B cell (primary cell): ENCODE data around the gene B3GAT3. TPM values are rescaled to one million over a fixed set of nuclear protein-coding genes. Genes with fewer than 3 reads are reported as not detected.
"Not testable (repeated sequence)": the region's sequence is repeated elsewhere in the genome, so short reads cannot be mapped to it uniquely, and the experiment has no call there.

Experiments used
- ATAC-seq: fragments of 200-7000 bp; cut with Tn5 transposase; one replicate; pipeline ENCODE4 v1.10.0; 2021; ENCODE audit warnings: low read depth, mild to moderate bottlenecking, moderate number of reproducible peaks, moderate library complexity
- CTCF ChIA-PET: fragments of 350-600 bp; sonication (Branson Sonifier 250); formaldehyde crosslinking; loops from one replicate; lab custom pipeline; 2021; ENCODE audit warnings: antibody characterized with exemption, inconsistent platforms; lab: Charles Lee
- POLR2A ChIA-PET: fragments of 350-600 bp; sonication (Branson Sonifier 250); formaldehyde crosslinking; loops from one replicate; lab custom pipeline; 2021; ENCODE audit warnings: antibody characterized with exemption; lab: Charles Lee
- DNase-seq: peaks from one replicate; pipeline ENCODE4 v3.0.0; 2013
- H2AFZ ChIP-seq: 2 replicates; pipeline ENCODE4 v1.6.1; 2012; ENCODE audit warnings: mild to moderate bottlenecking, low read depth, low read length; ENCODE audit not compliant: insufficient read depth, poor library complexity, severe bottlenecking
- H3K27ac ChIP-seq, 2 donors: 1 replicate in 1 of 2; 2 replicates in 1 of 2; pipeline ENCODE4 v1.5.1; 2012 to 2013; ENCODE audit warnings: low read length in 2 of 2, mild to moderate bottlenecking in 2 of 2, moderate library complexity in 1 of 2
- H3K27me3 ChIP-seq, 4 experiments: fragments of 200-600 bp in 1 of 4; sonication (generic) in 1 of 4; replicated peaks in 1 of 4; 1 replicate in 2 of 4; 2 replicates in 2 of 4; pipeline versions ENCODE4 v1.6.1 to v1.7.0; 2013 to 2016; ENCODE audit warnings: low read length in 3 of 4, mild to moderate bottlenecking in 2 of 4, mixed read lengths in 1 of 4, moderate library complexity in 1 of 4; ENCODE audit not compliant: insufficient read depth in 4 of 4, control insufficient read depth in 3 of 4; ENCODE audit errors: control extremely low read depth in 1 of 4
- H3K36me3 ChIP-seq, 2 experiments: replicated peaks in 1 of 2; 1 replicate in 1 of 2; 2 replicates in 1 of 2; pipeline versions ENCODE4 v1.6.1 to v1.7.1; 2013; ENCODE audit warnings: low read length in 1 of 2; ENCODE audit not compliant: insufficient read depth in 2 of 2, control insufficient read depth in 1 of 2; ENCODE audit errors: control extremely low read depth in 1 of 2, extremely low read depth in 1 of 2
- H3K4me1 ChIP-seq, 2 donors: fragments of 200-600 bp in 1 of 2; sonication (generic) in 1 of 2; 1 replicate in 1 of 2; 2 replicates in 1 of 2; pipeline versions ENCODE4 v1.5.1 to v1.6.1; 2013 to 2017; ENCODE audit warnings: low read length in 2 of 2; ENCODE audit not compliant: control insufficient read depth in 2 of 2, insufficient read depth in 2 of 2
- H3K4me2 ChIP-seq: replicated peaks from 2 replicates; pipeline ENCODE3; 2012; ENCODE audit warnings: mild to moderate bottlenecking, low read depth, low read length; ENCODE audit not compliant: poor library complexity, severe bottlenecking
- H3K4me3 ChIP-seq, 5 experiments: fragments of 200-600 bp in 1 of 5; sonication (generic) in 1 of 5; 1 replicate in 3 of 5; 2 replicates in 2 of 5; pipeline versions ENCODE4 v1.5.1 to v1.7.0; 2011 to 2016; ENCODE audit warnings: low read length in 4 of 5, mild to moderate bottlenecking in 4 of 5, low read depth in 2 of 5, control low read depth in 1 of 5, moderate library complexity in 1 of 5; ENCODE audit not compliant: insufficient read depth in 1 of 5; ENCODE audit errors: control extremely low read depth in 1 of 5, extremely low read depth in 1 of 5
- H3K79me2 ChIP-seq: fragments of 200-600 bp; sonication (generic); one replicate; pipeline ENCODE4 v1.6.0; 2016; ENCODE audit warnings: low read length; ENCODE audit not compliant: control insufficient read depth, insufficient read depth
- H3K9ac ChIP-seq: fragments of 200-600 bp; sonication (generic); 2 replicates; pipeline ENCODE4 v1.6.1; 2017; ENCODE audit warnings: mild to moderate bottlenecking, low read length, moderate library complexity
- H3K9me3 ChIP-seq, 3 donors: one replicate each; pipeline versions ENCODE4 v1.6.1 to v1.7.1; 2013; ENCODE audit warnings: low read length in 2 of 3; ENCODE audit not compliant: control insufficient read depth in 2 of 3, insufficient read depth in 1 of 3; ENCODE audit errors: control extremely low read depth in 1 of 3
- H4K20me1 ChIP-seq: 2 replicates; pipeline ENCODE4 v1.6.0; 2012; ENCODE audit warnings: mild to moderate bottlenecking, low read length; ENCODE audit not compliant: insufficient read depth, control insufficient read depth, poor library complexity, severe bottlenecking
- H3K27ac Mint-ChIP-seq: one replicate; pipeline ENCODE4 v1.8.0; 2021; ENCODE audit warnings: mixed read lengths
- H3K27me3 Mint-ChIP-seq: one replicate; pipeline ENCODE4 v1.8.0; 2021; ENCODE audit warnings: mixed read lengths
- H3K4me1 Mint-ChIP-seq: one replicate; pipeline ENCODE4 v1.8.0; 2021; ENCODE audit warnings: mixed read lengths
- H3K4me3 Mint-ChIP-seq: one replicate; pipeline ENCODE4 v1.8.0; 2021; ENCODE audit warnings: mixed read lengths
- H3K9me3 Mint-ChIP-seq: one replicate; pipeline ENCODE4 v1.8.0; 2022; ENCODE audit warnings: mixed read lengths; ENCODE audit not compliant: insufficient read depth
- EZH2 ChIP-seq: IDR thresholded peaks from 2 replicates; pipeline ENCODE4 v1.6.1; 2012; ENCODE audit warnings: borderline replicate concordance, low read depth, mild to moderate bottlenecking, moderate library complexity, low read length; ENCODE audit not compliant: insufficient read depth, poor library complexity, severe bottlenecking
- WGBS: methylation state at CpG from one replicate; pipeline ENCODE4 v1.1.5; 2013; ENCODE audit warnings: missing lambda C conversion rate; ENCODE audit not compliant: insufficient coverage; 5-methylcytosine and 5-hydroxymethylcytosine counted together
- intact Hi-C: fragments of 100-400 bp; cut with micrococcal nuclease; formaldehyde crosslinking; loops from one replicate; pipeline ENCODE4 v1.10.0; 2022
- polyA plus RNA-seq: library from polyadenylated mRNA; depleted of rRNA; stranded (reverse); fragments of >200 nt; gene quantifications from 2 replicates; pipeline ENCODE4 v1.2.3, GENCODE V29; 2012
- total RNA-seq, 2 donors: library from RNA; stranded (reverse); fragments of 120-200 nt in 1 of 2; gene quantifications; 1 replicate in 1 of 2; 2 replicates in 1 of 2; pipeline versions ENCODE4 v1.2.3 to v1.2.4, GENCODE V29; 2013 to 2022
- TF ChIP-seq, protein P1 (sequence below): fragments of 200-600 bp; IDR thresholded peaks from one replicate; pipeline ENCODE4 v1.8.0; 2022; ENCODE audit warnings: antibody characterized with exemption, mild to moderate bottlenecking

Gene B3GAT3
- total and polyA plus RNA-seq, 2 donors (not counting 1 experiment from before 2014, with no cell fraction given): 66.6 to 89.3 TPM

- POLR2A ChIA-PET: interaction anchor here (0.7 to 0.8 kb wide), 2 partner anchors 15 to 25 kb away, joined by 3 to 5 read pairs; partner anchors contain the start of gene EEF1G
- no peak overlapping the region for H2AFZ ChIP-seq
- peaks cover 63% of the 10 kb centered on the region for H3K79me2 ChIP-seq
- H3K4me3 ChIP-seq: no peak overlapping the region
- intact Hi-C loops: no loop called here
- H3K9ac ChIP-seq: no peak overlapping the region
- H3K27ac ChIP-seq: no peak overlapping the region
- Mint-ChIP-seq H3K27ac (no peak overlapping the region), H3K4me1 (peaks cover 43% of the 10 kb centered on the region), H3K27me3 (no peaks in the 10 kb centered on the region), H3K4me3 (no peak overlapping the region), H3K9me3 (no peaks in the 10 kb centered on the region)
- peaks cover 0 to 33% of the 10 kb centered on the region in 2 experiments for H3K36me3 ChIP-seq
- peaks cover 23 to 34% of the 10 kb centered on the region in 2 donors for H3K4me1 ChIP-seq
- 97% methylated on average over 10 of the region's 18 CpGs for WGBS
- CTCF ChIA-PET: interaction anchor here (0.6 to 1.6 kb wide), 3 partner anchors 42 to 159 kb away, joined by 3 read pairs; partner anchors contain the start of gene AHNAK
- H4K20me1 ChIP-seq: peaks cover 8% of the 10 kb centered on the region
- no peak for TF ChIP-seq EZH2
- TF ChIP-seq, protein P1, sequence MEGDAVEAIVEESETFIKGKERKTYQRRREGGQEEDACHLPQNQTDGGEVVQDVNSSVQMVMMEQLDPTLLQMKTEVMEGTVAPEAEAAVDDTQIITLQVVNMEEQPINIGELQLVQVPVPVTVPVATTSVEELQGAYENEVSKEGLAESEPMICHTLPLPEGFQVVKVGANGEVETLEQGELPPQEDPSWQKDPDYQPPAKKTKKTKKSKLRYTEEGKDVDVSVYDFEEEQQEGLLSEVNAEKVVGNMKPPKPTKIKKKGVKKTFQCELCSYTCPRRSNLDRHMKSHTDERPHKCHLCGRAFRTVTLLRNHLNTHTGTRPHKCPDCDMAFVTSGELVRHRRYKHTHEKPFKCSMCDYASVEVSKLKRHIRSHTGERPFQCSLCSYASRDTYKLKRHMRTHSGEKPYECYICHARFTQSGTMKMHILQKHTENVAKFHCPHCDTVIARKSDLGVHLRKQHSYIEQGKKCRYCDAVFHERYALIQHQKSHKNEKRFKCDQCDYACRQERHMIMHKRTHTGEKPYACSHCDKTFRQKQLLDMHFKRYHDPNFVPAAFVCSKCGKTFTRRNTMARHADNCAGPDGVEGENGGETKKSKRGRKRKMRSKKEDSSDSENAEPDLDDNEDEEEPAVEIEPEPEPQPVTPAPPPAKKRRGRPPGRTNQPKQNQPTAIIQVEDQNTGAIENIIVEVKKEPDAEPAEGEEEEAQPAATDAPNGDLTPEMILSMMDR: no peak
- ATAC-seq (no peak), DNase-seq (no peak)
- no peaks in the 10 kb centered on the region for H3K9me3 ChIP-seq
- H3K4me2 ChIP-seq: no peak overlapping the region
- no peaks in the 10 kb centered on the region for H3K27me3 ChIP-seq
Measured at GRCh38 chr11:62588966-62589637, 32.7 kb downstream of the B3GAT3 start.

- ATAC-seq, intact Hi-C loops, H3K27ac ChIP-seq, H3K4me3 Mint-ChIP-seq, H3K4me3 ChIP-seq, H4K20me1 ChIP-seq, H3K4me2 ChIP-seq, H3K9me3 ChIP-seq, H3K27me3 Mint-ChIP-seq, H3K9me3 Mint-ChIP-seq, H3K27me3 ChIP-seq, H3K9ac ChIP-seq, H3K4me1 ChIP-seq, H2AFZ ChIP-seq, H3K27ac Mint-ChIP-seq, DNase-seq: not testable (repeated sequence)
- 100% methylated on average over 7 of the region's 7 CpGs for WGBS
- H3K4me1 Mint-ChIP-seq: peaks cover 11% of the 10 kb centered on the region
- POLR2A ChIA-PET: interaction anchor here (0.6 to 1.8 kb wide), 4 partner anchors 11 to 90 kb away, joined by 3 to 4 read pairs (median 3); partner anchors contain the start of gene MTA2
- Histone ChIP-seq H3K79me2 (peaks cover 76% of the 10 kb centered on the region), H3K36me3 (peaks cover 1 to 46% of the 10 kb centered on the region in 2 experiments)
- CTCF ChIA-PET: interaction anchor here (0.5 to 0.8 kb wide), 2 partner anchors 201 to 228 kb away, joined by 3 read pairs; no protein-coding TSS in a partner anchor
Measured at GRCh38 chr11:62585356-62585755, 36.4 kb downstream of the B3GAT3 start.

- H3K27me3 Mint-ChIP-seq, H3K4me3 ChIP-seq, H2AFZ ChIP-seq, H3K9ac ChIP-seq, intact Hi-C loops, H3K4me3 Mint-ChIP-seq, CTCF ChIA-PET, H3K9me3 ChIP-seq, H4K20me1 ChIP-seq, DNase-seq, H3K4me2 ChIP-seq, H3K4me1 ChIP-seq, H3K27me3 ChIP-seq, H3K27ac Mint-ChIP-seq, ATAC-seq, H3K27ac ChIP-seq, H3K9me3 Mint-ChIP-seq, H3K4me1 Mint-ChIP-seq: not testable (repeated sequence)
- Histone ChIP-seq H3K36me3 (peaks cover 1 to 49% of the 10 kb centered on the region in 2 experiments), H3K79me2 (peaks cover 41% of the 10 kb centered on the region)
- POLR2A ChIA-PET: interaction anchor here (1.8 kb wide), 1 partner anchor 10 kb away, joined by 8 read pairs; the partner anchor contains the start of gene TUT1
- WGBS: 100% methylated on average over 1 of the region's 4 CpGs
Measured at GRCh38 chr11:62581735-62582134, 40.1 kb downstream of the B3GAT3 start.
